Activated CD4-positive, alpha-beta memory T cell treated with anti-CD3 and anti-CD28 coated beads, Interleukin-2, amount 10 ng/mL, durations not matched to agents 7 days and 5 days (primary cell): ENCODE data around the gene SNRPD1. TPM values are rescaled to one million over a fixed set of nuclear protein-coding genes. Genes with fewer than 3 reads are reported as not detected.
"Not testable (repeated sequence)": the region's sequence is repeated elsewhere in the genome, so short reads cannot be mapped to it uniquely, and the experiment has no call there.

Experiments used
- CTCF ChIA-PET: fragments of 350-600 bp; sonication (Branson Sonifier 250); formaldehyde crosslinking; loops from one replicate; lab custom pipeline; 2021; ENCODE audit warnings: antibody characterized with exemption, inconsistent platforms; lab: Charles Lee
- POLR2A ChIA-PET: fragments of 350-600 bp; sonication (Branson Sonifier 250); formaldehyde crosslinking; loops from one replicate; lab custom pipeline; 2021; ENCODE audit warnings: antibody characterized with exemption; lab: Charles Lee
- DNase-seq: peaks from one replicate; pipeline ENCODE4 v3.0.0-alpha.2; 2020
- H3K27ac Mint-ChIP-seq: one replicate; pipeline ENCODE4 v1.8.0; 2021; ENCODE audit warnings: mild to moderate bottlenecking, mixed read lengths
- H3K27me3 Mint-ChIP-seq: one replicate; pipeline ENCODE4 v1.8.0; 2021; ENCODE audit warnings: mixed read lengths
- H3K36me3 Mint-ChIP-seq: one replicate; pipeline ENCODE4 v1.8.0; 2021; ENCODE audit warnings: low read depth, mixed read lengths
- H3K4me1 Mint-ChIP-seq: one replicate; pipeline ENCODE4 v1.8.0; 2021; ENCODE audit warnings: mixed read lengths
- H3K4me3 Mint-ChIP-seq: one replicate; pipeline ENCODE4 v1.8.0; 2021; ENCODE audit warnings: mild to moderate bottlenecking, mixed read lengths
- H3K9me3 Mint-ChIP-seq: one replicate; pipeline ENCODE4 v1.8.0; 2021; ENCODE audit warnings: mixed read lengths
- total RNA-seq, 2 experiments: library from RNA; stranded (reverse); gene quantifications; one replicate each; pipeline ENCODE4 v1.2.3, GENCODE V29; 2021

The SNRPD1 gene
- 10 to 100 TPM; 96.6 to 97.5 TPM for total RNA-seq

- Mint-ChIP-seq H3K4me3 (peak within 1 kb of the TSS; percentile 92), H3K9me3 (no peaks in the 10 kb centered on the region), H3K27me3 (no peaks in the 10 kb centered on the region), H3K36me3 (peaks cover 35% of the 10 kb centered on the region), H3K4me1 (peaks cover 40% of the 10 kb centered on the region), H3K27ac (peak within 1 kb of the TSS; percentile 94)
- ChIA-PET CTCF (interaction anchor here (0.7 to 6.2 kb wide), 12 partner anchors 11 to 239 kb away, joined by 3 to 162 read pairs (median 4); partner anchors contain the start of genes ABHD3, ESCO1 and MIB1), POLR2A (interaction anchor here (0.6 to 6.6 kb wide), 22 partner anchors 10 to 501 kb away, joined by 3 to 178 read pairs (median 4); partner anchors contain the start of genes ABHD3, ESCO1, MIB1 and ROCK1)
- DNase-seq: peak; percentile 91
Observed at GRCh38 chr18:21612125-21613039, at the start of gene SNRPD1. TSS of gene SNRPD1 (plus strand) at chr18:21612314. CDS start at chr18:21612430, 116 bp downstream.

GRCh38 chr18:21571772-21572171 lies 40.3 kb upstream of the SNRPD1 start:
- Mint-ChIP-seq H3K4me1 (no peaks in the 10 kb centered on the region), H3K27ac (no peak overlapping the region), H3K36me3 (peaks cover 58% of the 10 kb centered on the region), H3K4me3 (no peak overlapping the region), H3K9me3 (no peaks in the 10 kb centered on the region), H3K27me3 (no peaks in the 10 kb centered on the region)
- no peak for DNase-seq
- CTCF ChIA-PET: no interaction called here
- POLR2A ChIA-PET: no interaction called here

- Mint-ChIP-seq H3K27me3 (no peaks in the 10 kb centered on the region), H3K4me3 (no peak overlapping the region), H3K9me3 (no peaks in the 10 kb centered on the region), H3K4me1 (peaks cover 5% of the 10 kb centered on the region), H3K36me3 (peaks cover 62% of the 10 kb centered on the region), H3K27ac (no peak overlapping the region)
- DNase-seq: no peak
- ChIA-PET CTCF (interaction anchor here (1.6 kb wide), 1 partner anchor 25 kb away, joined by 5 read pairs; the partner anchor contains the start of gene ESCO1), POLR2A (no interaction called here)
Observed at GRCh38 chr18:21575656-21576055, 36.5 kb upstream of the SNRPD1 start.

GRCh38 chr18:21584391-21584790 lies 27.7 kb upstream of the SNRPD1 start:
- no peak for DNase-seq
- H3K36me3 Mint-ChIP-seq: peaks cover 15% of the 10 kb centered on the region
- H3K4me3 Mint-ChIP-seq: no peak overlapping the region
- CTCF ChIA-PET: no interaction called here
- no peaks in the 10 kb centered on the region for H3K9me3 Mint-ChIP-seq
- no peaks in the 10 kb centered on the region for H3K27me3 Mint-ChIP-seq
- POLR2A ChIA-PET: no interaction called here
- H3K4me1 Mint-ChIP-seq: no peaks in the 10 kb centered on the region
- no peak overlapping the region for H3K27ac Mint-ChIP-seq

GRCh38 chr18:21592361-21592760 lies 19.8 kb upstream of the SNRPD1 start:
- CTCF ChIA-PET, POLR2A ChIA-PET, H3K27me3 Mint-ChIP-seq, H3K4me3 Mint-ChIP-seq, DNase-seq, H3K27ac Mint-ChIP-seq, H3K9me3 Mint-ChIP-seq: not testable (repeated sequence)
- H3K36me3 Mint-ChIP-seq: peaks cover 24% of the 10 kb centered on the region
- H3K4me1 Mint-ChIP-seq: peaks cover 12% of the 10 kb centered on the region

GRCh38 chr18:21593540-21594257 lies 18.4 kb upstream of the SNRPD1 start:
- no peak for DNase-seq
- H3K27me3 Mint-ChIP-seq: no peaks in the 10 kb centered on the region
- POLR2A ChIA-PET: interaction anchor here (1.8 kb wide), 1 partner anchor 19 kb away, joined by 8 read pairs; the partner anchor contains the start of gene SNRPD1
- peaks cover 2% of the 10 kb centered on the region for H3K9me3 Mint-ChIP-seq
- H3K4me3 Mint-ChIP-seq: no peak overlapping the region
- peak overlapping the region; percentile 40 for H3K27ac Mint-ChIP-seq
- peaks cover 18% of the 10 kb centered on the region for H3K4me1 Mint-ChIP-seq
- CTCF ChIA-PET: interaction anchor here (0.6 kb wide), 1 partner anchor 13 kb away, joined by 3 read pairs; no protein-coding TSS in a partner anchor
- peaks cover 21% of the 10 kb centered on the region for H3K36me3 Mint-ChIP-seq

DNA sequence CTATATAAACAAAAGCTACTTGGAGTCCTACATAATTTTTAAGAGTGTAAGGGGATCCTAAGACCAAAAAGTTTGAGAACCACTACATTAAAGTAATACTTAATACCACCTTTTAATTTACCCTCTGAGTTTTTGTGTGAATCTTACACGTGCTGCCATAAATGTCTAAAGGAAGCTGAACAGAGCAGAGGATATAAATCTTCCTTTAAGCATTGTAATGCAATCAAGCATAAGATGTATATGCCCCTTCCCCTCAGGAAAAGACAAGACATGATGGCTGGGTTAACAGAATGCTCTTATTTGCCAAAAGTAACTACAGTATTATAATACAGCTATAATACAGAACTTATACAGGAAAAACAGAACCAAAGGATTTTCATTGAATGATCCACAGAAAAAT lies 14.5 kb upstream of the SNRPD1 start:
- ChIA-PET POLR2A (interaction anchor here (0.8 to 4.0 kb wide), 4 partner anchors 15 to 144 kb away, joined by 3 to 41 read pairs (median 8); partner anchors contain the start of genes ABHD3, MIB1 and SNRPD1), CTCF (interaction anchor here (1.6 kb wide), 1 partner anchor 15 kb away, joined by 7 read pairs; no protein-coding TSS in a partner anchor)
- no peak overlapping the region for H3K27ac Mint-ChIP-seq
- H3K27me3 Mint-ChIP-seq: no peaks in the 10 kb centered on the region
- peaks cover 35% of the 10 kb centered on the region for H3K4me1 Mint-ChIP-seq
- DNase-seq: no peak
- H3K9me3 Mint-ChIP-seq: peaks cover 2% of the 10 kb centered on the region
- peaks cover 10% of the 10 kb centered on the region for H3K36me3 Mint-ChIP-seq
- no peak overlapping the region for H3K4me3 Mint-ChIP-seq

DNA sequence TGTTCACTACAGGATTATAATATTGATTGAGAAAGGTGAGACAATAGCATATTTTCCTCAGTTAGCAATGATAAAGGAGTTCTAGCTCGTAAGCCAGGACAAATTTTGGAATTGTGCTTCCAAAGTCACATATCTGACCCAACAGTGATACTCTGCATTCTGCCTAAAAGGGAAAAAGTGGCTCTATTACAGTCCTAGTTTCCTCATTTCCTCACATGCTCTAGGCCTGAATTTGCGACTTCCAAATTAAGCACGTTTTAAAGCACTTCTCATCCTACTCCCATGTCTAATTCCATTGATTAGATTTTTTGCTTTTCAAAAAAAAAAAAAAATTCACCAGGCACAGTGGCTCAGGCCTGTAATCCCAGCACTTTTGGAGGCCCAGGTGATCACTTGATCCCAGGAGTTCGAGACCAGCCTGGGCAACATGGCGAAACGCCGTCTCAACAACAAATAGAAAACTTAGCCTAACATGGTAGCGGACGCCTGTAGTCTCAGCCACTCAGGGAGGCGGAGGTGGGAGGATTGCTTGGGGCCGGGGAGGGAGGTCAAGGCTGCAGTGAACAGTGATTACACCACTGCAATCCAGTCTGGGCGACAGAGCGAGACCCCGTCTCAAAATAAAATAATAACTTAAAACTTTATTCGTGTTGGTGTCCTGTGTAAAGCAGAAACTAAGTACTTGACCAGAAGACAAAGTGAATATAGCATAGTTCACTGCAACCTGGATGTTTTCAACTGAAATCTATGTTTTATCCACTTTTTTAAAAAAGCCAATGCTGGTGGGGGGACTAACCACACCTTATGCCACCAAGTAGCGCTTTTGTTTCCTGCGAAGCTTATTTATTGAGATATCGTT lies 13.2 kb upstream of the SNRPD1 start:
- POLR2A ChIA-PET: interaction anchor here (1.2 to 4.8 kb wide), 14 partner anchors 10 to 487 kb away, joined by 3 to 178 read pairs (median 10); partner anchors contain the start of genes ABHD3, MIB1, ROCK1 and SNRPD1
- Mint-ChIP-seq H3K36me3 (peaks cover 5% of the 10 kb centered on the region), H3K4me1 (peaks cover 32% of the 10 kb centered on the region), H3K27me3 (no peaks in the 10 kb centered on the region), H3K9me3 (peaks cover under 1% of the 10 kb centered on the region), H3K27ac (peak overlapping the region; percentile 98), H3K4me3 (peak overlapping the region; percentile 97)
- no peak for DNase-seq
- CTCF ChIA-PET: interaction anchor here (1.3 to 5.9 kb wide), 6 partner anchors 9 to 144 kb away, joined by 3 to 162 read pairs (median 14); partner anchors contain the start of gene SNRPD1

DNA sequence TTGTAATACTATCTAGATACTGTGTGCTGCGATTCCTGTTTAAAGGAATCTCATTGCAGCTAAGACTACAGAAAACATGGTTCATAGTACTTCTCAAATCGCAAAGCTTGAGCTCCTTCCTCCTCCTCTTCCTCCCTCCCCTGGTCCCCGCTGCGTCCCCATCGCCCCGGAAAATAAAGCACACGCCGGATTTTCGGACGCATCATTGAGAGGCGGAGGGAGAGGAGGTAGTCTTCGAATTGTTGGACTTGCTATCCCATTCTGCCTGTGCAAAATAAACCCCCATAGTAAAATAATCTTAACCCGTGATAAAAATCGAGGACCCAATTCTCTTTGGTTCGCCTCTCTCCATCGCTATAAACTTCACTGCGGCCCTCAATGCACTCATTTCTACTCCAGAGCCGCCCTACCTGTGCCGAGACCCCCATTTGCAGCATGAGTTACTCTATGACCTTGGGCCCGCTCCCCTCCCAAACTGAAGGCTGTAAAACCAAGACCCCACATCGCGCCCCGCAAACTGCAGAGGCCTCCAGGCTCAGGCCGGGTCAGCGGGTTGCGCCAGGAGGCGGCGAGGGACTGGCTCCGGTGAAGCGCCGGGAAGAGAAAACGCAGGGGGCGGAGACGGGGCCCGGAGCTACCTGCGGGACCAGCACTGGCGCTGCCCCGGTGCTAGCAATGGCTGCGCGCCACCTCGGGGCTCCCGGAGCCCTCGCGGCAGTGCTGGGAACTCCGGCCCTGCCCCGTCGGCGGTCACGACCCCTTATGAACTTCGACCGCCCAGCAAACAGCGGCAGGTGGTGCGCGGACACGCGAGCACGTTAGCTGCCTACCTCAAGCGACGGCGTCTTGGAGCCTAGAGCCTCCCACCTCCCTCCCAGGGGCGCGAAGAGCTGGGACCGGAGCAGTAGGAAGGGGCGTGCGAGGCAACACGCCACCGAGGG lies 12.3 kb upstream of the SNRPD1 start:
- Mint-ChIP-seq H3K4me1 (peaks cover 32% of the 10 kb centered on the region), H3K9me3 (no peaks in the 10 kb centered on the region), H3K27me3 (no peaks in the 10 kb centered on the region), H3K4me3 (peak overlapping the region; percentile 97), H3K27ac (peak overlapping the region; percentile 98), H3K36me3 (no peaks in the 10 kb centered on the region)
- DNase-seq: peak; percentile 28
- ChIA-PET POLR2A (interaction anchor here (0.8 to 4.8 kb wide), 32 partner anchors 11 to 1333 kb away, joined by 3 to 178 read pairs (median 5); partner anchors contain the start of genes ABHD3, MIB1, RBBP8 and ROCK1), CTCF (interaction anchor here (0.6 to 5.9 kb wide), 41 partner anchors 9 to 488 kb away, joined by 3 to 162 read pairs (median 5); partner anchors contain the start of genes ABHD3, MIB1, ROCK1 and SNRPD1)

- POLR2A ChIA-PET: interaction anchor here (0.7 to 4.8 kb wide), 32 partner anchors 11 to 1332 kb away, joined by 3 to 178 read pairs (median 5); partner anchors contain the start of genes ABHD3, MIB1, RBBP8 and ROCK1
- no peaks in the 10 kb centered on the region for H3K36me3 Mint-ChIP-seq
Observed at GRCh38 chr18:21600526-21601410, 11.3 kb upstream of the SNRPD1 start, which contains the start of gene ESCO1. TSS of gene ESCO1 (minus strand) at chr18:21600704. CDS start at chr18:21574843, 25,861 bp downstream.

More at GRCh38 chr18:21600526-21601410, 11.3 kb upstream of the SNRPD1 start, which contains the start of gene ESCO1:
- Mint-ChIP-seq H3K9me3 (no peaks in the 10 kb centered on the region), H3K27ac (peak within 1 kb of the TSS; percentile 98), H3K4me1 (peaks cover 36% of the 10 kb centered on the region), H3K4me3 (peak within 1 kb of the TSS; percentile 97), H3K27me3 (no peaks in the 10 kb centered on the region)
- DNase-seq: peak; percentile 96
- CTCF ChIA-PET: interaction anchor here (0.6 to 5.9 kb wide), 43 partner anchors 10 to 489 kb away, joined by 3 to 162 read pairs (median 5); partner anchors contain the start of genes ABHD3, MIB1, ROCK1 and SNRPD1
